Measurements from ENCODE around the gene THSD7B.

- TF ChIP-seq CTCF (IDR thresholded peaks at IDR 0.05), result no peak
- TF ChIP-seq EZH2phosphoT487 (IDR thresholded peaks at IDR 0.05), result no peak
These were observed 266.4 kb downstream of the THSD7B start for GRCh38 chr2:137031731-137032130.

Measured in neural progenitor cell (in vitro differentiated cells).